H9 (cell line): ENCODE measurements around the gene FSIP1. TPM values are rescaled to one million over a fixed set of nuclear protein-coding genes. Genes with fewer than 3 reads are reported as not detected.

ENCODE experiments used
- DNase-seq: peaks from one replicate; pipeline ENCODE4 v3.0.0-alpha.2; 2017
- H2AFZ ChIP-seq: one replicate; pipeline ENCODE4 v1.6.1; 2013; ENCODE audit warnings: mild to moderate bottlenecking, low read length, control low read depth, moderate library complexity
- H2AK5ac ChIP-seq: 2 replicates; pipeline ENCODE4 v1.6.1; 2013; ENCODE audit warnings: low read length, control low read depth, mixed read lengths; ENCODE audit not compliant: insufficient read length
- H2BK120ac ChIP-seq: one replicate; pipeline ENCODE4 v1.6.1; 2013; ENCODE audit warnings: low read depth, mild to moderate bottlenecking, low read length, control low read depth, inconsistent platforms; ENCODE audit not compliant: poor library complexity, severe bottlenecking
- H2BK12ac ChIP-seq: 2 replicates; pipeline ENCODE4 v1.6.1; 2013; ENCODE audit warnings: low read length, control low read depth, mixed read lengths, low read depth; ENCODE audit not compliant: insufficient read length
- H2BK15ac ChIP-seq: 2 replicates; pipeline ENCODE4 v1.6.1; 2013; ENCODE audit warnings: low read depth, low read length, control low read depth
- H2BK20ac ChIP-seq: one replicate; pipeline ENCODE4 v1.6.1; 2013; ENCODE audit warnings: low read depth, mild to moderate bottlenecking, low read length, control low read depth, inconsistent platforms; ENCODE audit not compliant: poor library complexity, severe bottlenecking
- H2BK5ac ChIP-seq: 2 replicates; pipeline ENCODE4 v1.6.1; 2013; ENCODE audit warnings: low read length, control low read depth, mixed read lengths; ENCODE audit not compliant: insufficient read length
- H3K14ac ChIP-seq: 2 replicates; pipeline ENCODE4 v1.6.1; 2013; ENCODE audit warnings: low read length, control low read depth; ENCODE audit not compliant: insufficient read depth
- H3K18ac ChIP-seq: 2 replicates; pipeline ENCODE4 v1.6.1; 2013; ENCODE audit warnings: low read depth, mild to moderate bottlenecking, mixed read lengths, low read length, control low read depth; ENCODE audit not compliant: insufficient read length
- H3K23ac ChIP-seq: 2 replicates; pipeline ENCODE4 v1.6.1; 2013; ENCODE audit warnings: low read length, control low read depth, mixed read lengths, low read depth; ENCODE audit not compliant: insufficient read length
- H3K23me2 ChIP-seq: 2 replicates; pipeline ENCODE4 v1.6.1; 2013; ENCODE audit warnings: low read depth, mild to moderate bottlenecking, mixed read lengths, low read length, control low read depth; ENCODE audit not compliant: insufficient read length, poor library complexity, severe bottlenecking
- H3K27ac ChIP-seq: 2 replicates; pipeline ENCODE4 v1.5.1; 2013; ENCODE audit warnings: low read length, control low read depth, mixed read lengths, low read depth; ENCODE audit not compliant: insufficient read length
- H3K27me3 ChIP-seq: 2 replicates; pipeline ENCODE4 v1.6.1; 2013; ENCODE audit warnings: low read length, control low read depth, inconsistent platforms; ENCODE audit not compliant: insufficient read depth
- H3K4ac ChIP-seq: 2 replicates; pipeline ENCODE4 v1.6.1; 2013; ENCODE audit warnings: low read depth, mild to moderate bottlenecking, control low read depth, inconsistent platforms, low read length, moderate library complexity
- H3K4me1 ChIP-seq: 2 replicates; pipeline ENCODE4 v1.6.1; 2013; ENCODE audit warnings: low read length, control low read depth, inconsistent platforms; ENCODE audit not compliant: insufficient read depth
- H3K4me2 ChIP-seq: 2 replicates; pipeline ENCODE4 v1.6.1; 2013; ENCODE audit warnings: low read length, control low read depth, mixed read lengths; ENCODE audit not compliant: insufficient read length, insufficient read depth
- H3K56ac ChIP-seq: 2 replicates; pipeline ENCODE4 v1.6.1; 2013; ENCODE audit warnings: low read depth, mild to moderate bottlenecking, mixed read lengths, low read length, control low read depth; ENCODE audit not compliant: insufficient read length
- H3K79me1 ChIP-seq: 2 replicates; pipeline ENCODE4 v1.6.1; 2013; ENCODE audit warnings: low read depth, mild to moderate bottlenecking, moderate library complexity, low read length, control low read depth, inconsistent platforms; ENCODE audit not compliant: insufficient read depth, poor library complexity, severe bottlenecking
- H3K79me2 ChIP-seq: 2 replicates; pipeline ENCODE4 v1.6.1; 2013; ENCODE audit warnings: low read length, control low read depth, inconsistent platforms; ENCODE audit not compliant: insufficient read depth
- H3K9ac ChIP-seq: 2 replicates; pipeline ENCODE4 v1.6.1; 2013; ENCODE audit warnings: low read length, control low read depth, mixed read lengths; ENCODE audit not compliant: insufficient read length; ENCODE audit errors: extremely low read depth
- H3K9me3 ChIP-seq: one replicate; pipeline ENCODE4 v1.6.1; 2013; ENCODE audit warnings: low read depth, low read length, inconsistent platforms; ENCODE audit not compliant: control insufficient read depth
- H3T11ph ChIP-seq: one replicate; pipeline ENCODE4 v1.6.1; 2013; ENCODE audit warnings: mild to moderate bottlenecking, low read length, control low read depth, inconsistent platforms
- H4K20me1 ChIP-seq: one replicate; pipeline ENCODE4 v1.6.1; 2013; ENCODE audit not compliant: control insufficient read depth, insufficient read length, insufficient read depth
- H4K5ac ChIP-seq: 2 replicates; pipeline ENCODE4 v1.6.1; 2013; ENCODE audit warnings: low read depth, mild to moderate bottlenecking, mixed read lengths, low read length, control low read depth; ENCODE audit not compliant: insufficient read length
- H4K8ac ChIP-seq: replicated peaks from 2 replicates; pipeline ENCODE4 v1.6.1; 2013; ENCODE audit warnings: low read length, control low read depth, mixed read lengths, low read depth; ENCODE audit not compliant: insufficient read length
- H4K91ac ChIP-seq: 2 replicates; pipeline ENCODE4 v1.6.1; 2013; ENCODE audit warnings: low read depth, mild to moderate bottlenecking, moderate library complexity, mixed read lengths, low read length, control low read depth; ENCODE audit not compliant: insufficient read length
- H3K27ac Mint-ChIP-seq, 3 experiments: 2 replicates in 2 of 3; 3 replicates in 1 of 3; pipeline ENCODE4 v1.8.0; 2020 to 2021; ENCODE audit warnings: mixed read lengths in 3 of 3, mild to moderate bottlenecking in 1 of 3, moderate library complexity in 1 of 3
- H3K27me3 Mint-ChIP-seq: 2 replicates; pipeline ENCODE4 v1.8.0; 2021; ENCODE audit warnings: low read depth, mild to moderate bottlenecking, moderate library complexity, mixed read lengths
- H3K36me3 Mint-ChIP-seq, 3 experiments: 2 replicates in 2 of 3; 3 replicates in 1 of 3; pipeline ENCODE4 v1.8.0; 2020 to 2021; ENCODE audit warnings: low read depth in 3 of 3, mixed read lengths in 3 of 3; ENCODE audit not compliant: insufficient read depth in 1 of 3
- H3K4me1 Mint-ChIP-seq, 2 experiments: 2 replicates each; pipeline ENCODE4 v1.8.0; 2020; ENCODE audit warnings: mixed read lengths in 2 of 2
- H3K4me3 Mint-ChIP-seq, 2 experiments: 2 replicates in 1 of 2; 3 replicates in 1 of 2; pipeline ENCODE4 v1.8.0; 2020 to 2021; ENCODE audit warnings: mild to moderate bottlenecking in 2 of 2, mixed read lengths in 2 of 2, moderate library complexity in 1 of 2
- H3K9me3 Mint-ChIP-seq, 2 experiments: 2 replicates in 1 of 2; 3 replicates in 1 of 2; pipeline ENCODE4 v1.8.0; 2020; ENCODE audit warnings: mild to moderate bottlenecking in 2 of 2, mixed read lengths in 2 of 2, moderate library complexity in 1 of 2
- CTCF ChIP-seq: fragments of 200-600 bp; sonication (generic); conservative IDR thresholded peaks from 3 replicates; pipeline ENCODE4 v1.8.0; 2021; ENCODE audit warnings: antibody characterized with exemption, mild to moderate bottlenecking
- WGBS: extraction: QIAGEN DNeasy Blood & Tissue Kit; methylation state at CpG from one replicate; pipeline ENCODE4 v1.1.7; 2013; ENCODE audit warnings: missing lambda C conversion rate, low lambda C conversion rate, mixed read lengths; ENCODE audit not compliant: insufficient read length; ENCODE audit errors: extremely low coverage; 5-methylcytosine and 5-hydroxymethylcytosine counted together
- total RNA-seq: library from RNA; stranded (reverse); gene quantifications from 2 replicates; pipeline ENCODE4 v1.2.1, GENCODE V29; 2021

The FSIP1 gene
- total RNA-seq, 1 experiment from 2014 or later: 0.96 TPM

- H4K5ac ChIP-seq: no peak overlapping the region
- no peak overlapping the region for H3K27ac ChIP-seq
- H2BK20ac ChIP-seq: no peak overlapping the region
- H2BK5ac ChIP-seq: no peak overlapping the region
- Mint-ChIP-seq H3K9me3 (no peaks in the 10 kb centered on the region), H3K4me3 (no peak overlapping the region), H3K4me1 (peaks cover 14 to 43% of the 10 kb centered on the region in 2 experiments), H3K27ac (peak overlapping the region in 1 of 3 experiments; percentile 15; a peak in 1 of 7 replicates), H3K36me3 (no peaks in the 10 kb centered on the region), H3K27me3 (no peaks in the 10 kb centered on the region)
- H3K4me1 ChIP-seq: no peaks in the 10 kb centered on the region
- no peak overlapping the region for H3T11ph ChIP-seq
- no peak overlapping the region for H2BK120ac ChIP-seq
- H4K20me1 ChIP-seq: no peaks in the 10 kb centered on the region
- no peaks in the 10 kb centered on the region for H3K79me2 ChIP-seq
- no peak overlapping the region for H3K23ac ChIP-seq
- WGBS: no CpG with 5 or more reads among the region's 1 CpG
- H2BK15ac ChIP-seq: no peak overlapping the region
- H2AFZ ChIP-seq: no peak overlapping the region
- H4K91ac ChIP-seq: no peak overlapping the region
- H3K4ac ChIP-seq: no peak overlapping the region
- H3K27me3 ChIP-seq: no peaks in the 10 kb centered on the region
- H2BK12ac ChIP-seq: no peak overlapping the region
- H3K23me2 ChIP-seq: no peaks in the 10 kb centered on the region
- TF ChIP-seq CTCF: no peak
- H3K79me1 ChIP-seq: no peaks in the 10 kb centered on the region
- no peak overlapping the region for H4K8ac ChIP-seq
- H3K9me3 ChIP-seq: no peaks in the 10 kb centered on the region
- H3K14ac ChIP-seq: no peak overlapping the region
- DNase-seq: no peak
- no peak overlapping the region for H3K18ac ChIP-seq
- H2AK5ac ChIP-seq: no peak overlapping the region
- H3K4me2 ChIP-seq: no peak overlapping the region
- no peak overlapping the region for H3K9ac ChIP-seq
- no peak overlapping the region for H3K56ac ChIP-seq
Measured at GRCh38 chr15:39700375-39700700, 82.3 kb downstream of the FSIP1 start.
